HG03159 (cell line): Measurements from ENCODE around the gene CD1B.
"Not testable (repeated sequence)": the region's sequence is repeated elsewhere in the genome, so short reads cannot be mapped to it uniquely, and the experiment has no call there.

Experiments
- ATAC-seq: cut with Tn5 transposase; IDR thresholded peaks from one replicate; pipeline ENCODE4 v1.9.1; 2021; ENCODE audit warnings: mild to moderate bottlenecking, moderate library complexity; ENCODE audit not compliant: unreplicated experiment

The CD1B gene

DNA sequence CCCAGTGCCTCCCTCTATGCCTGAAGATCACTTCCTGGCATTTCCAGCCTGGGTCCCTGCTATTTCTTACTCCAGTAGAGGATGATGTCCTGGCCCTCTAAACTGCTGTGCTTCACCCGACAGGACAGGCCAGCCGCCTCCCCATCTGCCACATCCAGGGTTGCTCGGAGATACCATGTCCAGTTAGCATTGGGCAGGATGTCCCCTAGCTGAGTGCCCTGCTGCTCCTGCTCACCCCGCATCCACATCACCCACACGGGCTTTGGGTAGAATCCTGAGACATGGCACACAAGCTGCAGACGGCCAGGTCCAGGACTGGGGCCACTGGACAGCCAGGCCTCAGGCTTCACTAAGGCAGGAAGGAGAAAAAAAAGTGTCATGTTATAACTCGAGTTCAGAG lies 2.0 kb downstream of the CD1B start:
- ATAC-seq: no peak

DNA sequence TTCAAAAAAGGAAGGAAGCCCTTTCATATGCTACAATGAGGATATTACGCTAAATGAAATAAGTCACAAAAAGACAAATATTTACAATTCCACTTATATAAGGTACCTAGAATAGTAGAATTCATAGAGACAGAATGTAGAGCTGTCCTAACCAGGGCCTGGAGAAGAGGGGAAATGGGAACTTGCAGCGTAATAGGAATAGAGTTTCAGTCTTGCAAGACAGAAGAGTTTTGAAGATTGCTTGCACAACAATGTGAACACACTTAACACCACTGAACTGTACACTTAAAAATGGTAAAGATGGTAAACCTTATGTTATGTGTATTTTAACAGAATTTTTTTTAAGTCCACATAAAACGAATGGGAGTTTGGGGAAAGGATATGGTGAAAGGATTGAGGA lies 2.9 kb downstream of the CD1B start:
- no peak for ATAC-seq

DNA sequence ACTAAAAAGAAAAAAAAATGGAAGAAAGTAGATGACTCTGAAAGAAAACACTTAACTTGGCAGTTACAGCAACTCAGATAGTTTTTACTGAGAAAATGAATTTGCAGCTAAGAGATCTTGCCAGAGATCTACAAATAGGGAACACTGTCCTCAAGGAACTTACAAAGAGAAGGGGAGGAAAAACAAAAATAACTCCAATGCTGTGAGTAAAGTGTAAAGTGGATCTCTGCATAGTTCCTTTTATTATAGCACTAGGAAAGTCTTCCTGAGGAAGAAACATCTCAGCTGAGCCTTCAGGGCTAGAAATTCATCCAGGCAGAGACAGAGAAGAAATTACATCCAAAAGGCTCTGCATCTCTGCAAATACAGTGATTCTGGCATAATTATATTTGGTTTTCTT lies 3.9 kb downstream of the CD1B start:
- ATAC-seq: no peak

DNA sequence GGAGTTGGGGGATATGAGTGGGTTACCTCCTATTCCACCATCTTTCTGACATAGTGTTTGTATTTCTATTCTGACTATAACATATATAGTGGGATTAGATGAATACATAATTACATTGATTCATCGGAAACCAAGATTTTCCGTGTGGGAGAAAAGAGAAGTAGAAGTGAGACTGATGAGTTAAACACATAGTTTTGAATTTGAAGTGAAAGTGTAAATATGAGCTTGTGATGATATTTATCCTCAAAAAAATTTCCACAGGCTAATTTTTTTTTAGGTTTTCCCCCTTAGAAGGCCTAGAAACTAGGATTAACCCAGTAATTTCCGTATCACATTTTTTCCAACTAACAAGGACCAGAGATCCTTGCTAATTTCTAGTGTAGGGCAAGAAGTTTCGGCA lies 6.9 kb downstream of the CD1B start:
- no peak for ATAC-seq

DNA sequence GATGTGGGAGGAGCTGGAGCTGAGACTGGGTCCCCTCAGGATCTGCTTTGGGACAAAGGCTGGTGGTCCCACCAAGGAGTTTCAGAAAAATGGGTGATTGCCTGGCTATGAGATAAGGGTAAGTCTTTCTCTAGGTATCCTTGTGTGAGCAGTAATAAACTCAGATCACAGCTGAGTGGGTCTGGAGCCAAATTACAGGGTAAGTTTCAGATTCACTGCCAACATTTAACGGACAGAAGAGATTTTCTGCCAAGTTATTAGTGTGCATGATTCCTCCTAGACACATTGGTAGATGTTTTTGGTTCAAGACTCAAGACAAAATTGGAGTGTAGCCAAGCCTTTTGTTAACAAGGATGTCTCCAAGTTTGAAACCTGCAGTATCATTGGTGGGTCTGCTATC lies 7.5 kb downstream of the CD1B start:
- no peak for ATAC-seq

DNA sequence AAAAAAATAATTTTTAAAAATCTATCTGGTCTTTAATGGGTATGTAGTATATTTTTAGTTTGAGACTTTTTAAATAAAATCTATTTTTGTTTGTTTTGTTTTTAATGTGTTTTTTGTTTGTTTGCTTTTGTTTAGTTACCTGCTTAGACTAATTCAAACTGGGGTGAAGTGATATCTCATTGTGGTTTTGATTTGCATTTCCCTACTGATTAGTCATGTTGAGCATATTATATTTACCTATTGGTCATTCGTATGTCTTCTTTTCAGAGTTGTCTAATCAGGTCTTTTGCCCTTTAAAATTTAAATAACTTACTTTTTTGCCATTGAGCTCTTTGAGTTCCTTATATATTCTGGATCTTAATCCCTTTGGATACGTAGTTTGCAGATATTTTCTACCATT lies 20.3 kb downstream of the CD1B start:
- no peak for ATAC-seq

DNA sequence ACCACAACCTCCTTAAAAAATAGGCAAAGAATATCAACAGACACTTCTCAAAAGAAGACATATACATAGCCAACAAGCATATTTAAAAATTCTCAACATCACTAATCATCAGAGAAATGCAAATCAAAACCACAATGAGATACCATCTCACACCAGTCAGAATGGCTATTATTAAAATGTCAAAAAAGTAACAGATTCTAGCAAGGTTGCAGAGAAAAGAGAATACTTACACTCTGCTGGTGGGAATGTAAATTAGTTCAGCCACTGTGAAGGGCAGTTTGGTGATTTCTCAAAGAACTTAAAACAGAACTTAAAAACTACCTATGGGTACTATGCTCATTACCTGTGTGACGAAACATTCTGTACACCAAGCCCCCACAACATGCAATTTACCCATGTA lies 20.7 kb downstream of the CD1B start:
- no peak for ATAC-seq

DNA sequence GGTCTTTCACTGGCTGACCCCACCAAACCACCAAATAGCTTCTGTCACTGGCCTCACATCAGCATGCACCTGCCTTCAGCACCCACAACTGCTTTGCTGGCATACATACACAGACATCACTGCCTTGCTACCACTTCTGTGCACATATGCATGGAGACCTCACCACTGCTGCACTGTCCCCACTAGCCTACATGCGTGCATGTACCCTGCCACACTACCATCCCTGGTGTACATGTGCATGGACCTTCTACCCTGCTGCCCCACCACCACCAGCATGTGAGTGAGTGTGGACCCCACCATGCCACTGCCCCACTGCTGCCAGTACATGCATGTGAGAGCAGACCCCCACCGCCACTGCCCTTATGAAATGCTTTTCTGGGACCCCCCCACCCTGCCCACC lies 35.5 kb downstream of the CD1B start:
- no peak for ATAC-seq

DNA sequence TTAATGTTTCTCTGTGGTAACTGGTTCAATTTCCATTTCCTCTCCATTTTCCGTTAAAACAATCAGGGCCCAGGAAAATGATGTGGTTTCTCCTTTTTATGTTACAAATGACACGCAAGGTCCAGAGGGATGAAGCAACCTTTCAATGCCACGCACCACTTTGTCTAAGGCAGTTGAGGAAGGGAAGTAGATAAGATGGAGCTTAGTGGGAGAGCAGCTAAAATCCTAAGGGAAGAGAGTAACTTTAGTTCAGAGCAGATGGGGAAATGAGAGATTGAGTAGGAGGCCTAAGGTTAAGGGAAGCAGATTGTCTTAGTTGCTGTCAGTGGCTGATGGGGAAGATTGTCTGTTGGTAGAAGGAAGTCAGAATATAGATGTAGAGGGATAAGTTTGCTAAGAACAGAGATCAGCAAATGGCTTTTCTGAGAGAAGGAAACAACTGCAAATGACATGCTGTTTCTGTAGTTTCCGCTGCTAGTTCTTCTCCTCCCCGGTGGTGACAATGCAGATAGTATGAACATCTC lies 40.9 kb downstream of the CD1B start:
- no peak for ATAC-seq

DNA sequence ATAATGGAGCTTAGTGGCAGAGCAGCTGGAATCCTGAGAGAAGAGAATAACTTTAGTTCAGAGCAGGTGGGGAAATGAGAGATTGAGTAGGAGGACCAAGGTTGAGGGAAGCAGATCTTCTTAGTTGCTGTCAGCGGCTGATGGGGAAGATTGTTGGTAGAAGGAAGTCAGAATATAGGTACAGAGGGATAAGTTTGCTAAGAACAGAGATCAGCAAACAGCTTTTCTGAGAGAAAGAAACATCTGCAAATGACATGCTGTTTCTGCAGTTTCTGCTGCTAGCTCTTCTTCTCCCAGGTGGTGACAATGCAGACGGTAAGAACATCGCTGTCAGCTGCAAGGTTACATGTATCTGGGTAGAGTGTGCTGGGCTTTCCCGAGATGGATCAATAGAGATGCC lies 41.5 kb downstream of the CD1B start, which contains the start of gene CD1C:
CD1C (plus strand) TSS at position 113 of the 400 bp plus-strand sequence; CDS start at position 255, 142 bp downstream.
- no peak for ATAC-seq

DNA sequence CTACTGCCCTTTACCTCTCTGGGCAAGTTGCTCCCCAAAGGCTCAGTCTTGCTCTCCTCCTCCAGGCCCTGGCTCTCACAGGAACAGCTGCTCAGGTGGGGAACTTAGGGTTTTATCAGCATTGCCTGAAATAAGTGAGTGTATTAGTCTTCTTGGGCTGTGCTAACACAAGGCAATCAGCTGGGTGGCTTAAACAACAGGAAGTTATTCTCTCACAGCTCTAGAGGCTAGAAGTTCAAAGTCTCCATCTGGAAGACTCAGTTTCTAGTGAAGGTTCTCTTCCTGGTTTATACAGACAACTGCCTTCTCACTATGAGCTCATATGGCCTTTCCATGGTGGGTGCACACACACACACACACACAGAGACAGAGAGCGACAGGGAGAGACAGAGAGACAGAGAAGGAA lies 44.4 kb downstream of the CD1B start:
- ATAC-seq: no peak

DNA sequence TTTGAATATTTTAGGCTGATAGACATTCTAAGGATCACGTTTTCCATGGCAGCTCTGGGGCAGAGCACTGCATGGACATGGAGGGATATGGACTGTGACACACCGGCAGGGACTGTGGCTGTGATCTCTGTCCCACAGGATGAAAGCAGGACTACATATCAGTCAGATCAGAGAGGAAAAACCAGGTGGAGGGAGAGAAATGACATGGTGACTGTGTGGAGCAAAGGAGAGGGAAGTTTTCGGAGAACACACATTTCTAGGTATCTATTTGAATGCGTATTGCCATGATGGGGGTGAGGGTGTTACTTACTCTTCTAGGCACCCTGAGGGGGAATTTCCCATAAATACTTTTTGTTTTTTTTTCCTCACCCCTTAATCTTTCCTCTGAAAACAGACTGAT lies 44.8 kb downstream of the CD1B start:
- no peak for ATAC-seq

DNA sequence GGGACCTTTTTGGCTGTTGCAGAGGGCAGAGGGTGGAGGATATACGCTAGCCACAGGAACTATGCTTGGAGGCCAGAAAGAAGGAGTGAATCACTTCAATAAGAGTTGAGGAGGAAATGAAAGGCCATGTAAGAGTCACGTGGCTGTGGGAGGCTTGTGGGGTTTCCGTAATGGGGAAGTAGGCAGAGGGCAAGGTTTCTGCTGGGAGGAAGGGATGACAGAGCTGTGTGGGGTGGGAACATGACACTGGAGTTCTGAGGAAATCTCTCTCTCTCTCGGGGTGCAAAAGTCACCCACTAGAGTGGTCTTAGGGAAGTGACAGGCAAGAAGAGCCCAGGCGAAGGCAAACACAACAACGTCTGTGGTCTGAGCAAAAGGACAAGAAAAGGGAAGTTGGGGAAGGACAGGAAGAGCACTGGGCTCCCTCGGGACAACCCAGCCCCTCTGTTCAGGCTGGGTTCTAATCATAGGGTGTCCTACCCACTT lies 45.5 kb downstream of the CD1B start:
- ATAC-seq: peak; percentile 68

DNA sequence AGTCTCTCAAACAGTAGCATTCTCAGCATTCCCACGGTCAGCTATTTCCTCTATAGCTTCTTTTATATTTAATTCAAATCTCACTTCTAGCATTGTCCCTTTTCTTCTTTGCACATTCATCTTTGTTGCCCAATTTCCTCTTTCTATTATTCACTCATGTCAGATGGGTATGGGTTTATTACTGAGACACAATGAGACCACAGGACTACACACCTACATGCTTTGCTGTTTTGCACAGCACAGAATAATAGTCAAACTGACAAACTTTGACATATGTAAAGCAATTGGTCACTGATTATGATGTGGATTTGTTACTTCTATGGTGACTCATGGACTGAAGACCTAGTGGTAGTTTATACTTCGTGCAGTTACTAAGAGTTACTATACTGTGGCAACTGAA lies 47.4 kb downstream of the CD1B start:
- peak; percentile 65 for ATAC-seq

DNA sequence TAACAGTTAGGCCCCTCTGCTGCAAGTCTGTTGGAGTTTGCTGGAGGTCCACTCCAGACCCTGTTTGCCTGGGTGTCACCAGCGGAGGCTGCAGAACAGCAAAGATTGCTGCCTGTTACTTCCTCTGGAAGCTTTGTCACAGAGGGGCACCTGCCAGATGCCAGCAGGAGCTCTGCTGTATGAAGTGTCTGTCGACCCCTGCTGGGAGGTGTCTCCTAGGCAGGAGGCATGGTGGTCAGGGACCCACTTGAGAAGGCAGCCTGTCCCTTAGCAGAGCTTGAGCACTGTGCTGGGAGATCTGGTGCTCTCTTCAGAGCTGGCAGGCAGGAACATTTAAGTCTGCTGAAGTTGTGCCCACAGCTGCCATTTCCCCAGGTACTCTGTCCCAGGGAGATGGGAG lies 48.9 kb downstream of the CD1B start:
- not testable (repeated sequence) for ATAC-seq
